NCI-H2196 (cell line): ENCODE data around the gene OPRL1.

Experiments
- DNase-seq: peaks from one replicate; lab custom pipeline; 2025; ENCODE audit not compliant: unreplicated experiment; lab: John Stamatoyannopoulos, UW

OPRL1 gene

GRCh38 chr20:64055893-64056638, 23.8 kb upstream of the OPRL1 start:
- peak; percentile 28 for DNase-seq

GRCh38 chr20:64056639-64056888, 23.3 kb upstream of the OPRL1 start:
- DNase-seq, result no peak

- no peak for DNase-seq
These were observed 22.8 kb upstream of the OPRL1 start for GRCh38 chr20:64056889-64057627.

GRCh38 chr20:64057628-64058498, 22.0 kb upstream of the OPRL1 start:
- DNase-seq, result peak; percentile 90

- no peak for DNase-seq
These were observed 21.3 kb upstream of the OPRL1 start for GRCh38 chr20:64058536-64058935.

- DNase-seq, result no peak
These were observed 17.6 kb upstream of the OPRL1 start for GRCh38 chr20:64062276-64062595.

GRCh38 chr20:64062596-64063388, 17.1 kb upstream of the OPRL1 start, which contains the start of gene TCEA2:
TCEA2 (plus strand) TSS chr20:64063198; CDS start chr20:64063313, 115 bp downstream.
- peak; percentile 97 for DNase-seq

GRCh38 chr20:64063389-64064144, 16.3 kb upstream of the OPRL1 start:
- DNase-seq, result no peak

- DNase-seq, result no peak
These were observed 15.7 kb upstream of the OPRL1 start for GRCh38 chr20:64064145-64064698.

- no peak for DNase-seq
These were observed 14.6 kb upstream of the OPRL1 start for GRCh38 chr20:64065062-64065973.

- peak; percentile 28 for DNase-seq
These were observed 13.9 kb upstream of the OPRL1 start for GRCh38 chr20:64065974-64066343.

- DNase-seq, result no peak
These were observed 12.8 kb upstream of the OPRL1 start for GRCh38 chr20:64067005-64067632.

- no peak for DNase-seq
These were observed 12.1 kb upstream of the OPRL1 start for GRCh38 chr20:64067733-64068307.

- DNase-seq, result no peak
These were observed 11.3 kb upstream of the OPRL1 start for GRCh38 chr20:64068386-64069208.

- no peak for DNase-seq
These were observed 10.7 kb upstream of the OPRL1 start for GRCh38 chr20:64069209-64069613.

- peak; percentile 26 for DNase-seq
These were observed 10.2 kb upstream of the OPRL1 start for GRCh38 chr20:64069614-64070243.
